GM23248 (cell line): Measurements from ENCODE around the gene CCDC107.

Experiments used
- EZH2 ChIP-seq: fragments of 200-600 bp; sonication (generic); IDR thresholded peaks from 2 replicates; pipeline ENCODE4 v1.6.1; 2018; ENCODE audit warnings: antibody characterized with exemption, mild to moderate bottlenecking; ENCODE audit not compliant: insufficient read depth, poor library complexity, severe bottlenecking
- EZH2phosphoT487 ChIP-seq: fragments of 200-600 bp; sonication (generic); IDR thresholded peaks from 2 replicates; pipeline ENCODE4 v1.6.1; 2018; ENCODE audit warnings: antibody characterized with exemption, moderate library complexity, mild to moderate bottlenecking, low read depth; ENCODE audit not compliant: insufficient read depth

DNA sequence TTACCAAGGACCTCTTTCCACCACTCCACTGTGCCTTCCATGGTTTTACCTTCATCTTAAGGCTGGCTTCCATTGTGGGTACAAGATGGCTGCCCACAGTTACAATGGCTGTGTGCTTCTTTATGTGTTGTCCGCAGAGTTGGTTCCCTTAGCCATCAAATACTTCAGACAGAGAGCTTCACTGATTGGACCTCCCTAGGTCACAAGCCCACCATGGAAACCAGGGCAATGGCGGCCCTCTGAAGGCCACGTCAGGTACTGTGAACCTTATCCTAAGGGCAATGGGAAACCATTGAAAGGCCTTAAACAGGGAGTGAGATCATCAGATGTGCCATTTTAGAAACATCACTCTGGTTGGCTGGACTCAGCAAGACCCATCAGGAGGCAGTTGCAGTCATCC, 9.8 kb downstream of the CCDC107 start:
- TF ChIP-seq EZH2 (no peak), EZH2phosphoT487 (no peak)
